Measurements from ENCODE around the gene STXBP1. TPM values are rescaled to one million over a fixed set of nuclear protein-coding genes. Genes with fewer than 3 reads are reported as not detected.
A peak's percentile ranks its signal among the peaks of the same experiment; 100 is the strongest.

STXBP1 gene
- total and polyA plus RNA-seq, 9 of the 15 experiments (the other 6 are each of a cell fraction or from before 2014, with no cell fraction given) = 4.6 to 35.1 (median 9.7) TPM

DNA sequence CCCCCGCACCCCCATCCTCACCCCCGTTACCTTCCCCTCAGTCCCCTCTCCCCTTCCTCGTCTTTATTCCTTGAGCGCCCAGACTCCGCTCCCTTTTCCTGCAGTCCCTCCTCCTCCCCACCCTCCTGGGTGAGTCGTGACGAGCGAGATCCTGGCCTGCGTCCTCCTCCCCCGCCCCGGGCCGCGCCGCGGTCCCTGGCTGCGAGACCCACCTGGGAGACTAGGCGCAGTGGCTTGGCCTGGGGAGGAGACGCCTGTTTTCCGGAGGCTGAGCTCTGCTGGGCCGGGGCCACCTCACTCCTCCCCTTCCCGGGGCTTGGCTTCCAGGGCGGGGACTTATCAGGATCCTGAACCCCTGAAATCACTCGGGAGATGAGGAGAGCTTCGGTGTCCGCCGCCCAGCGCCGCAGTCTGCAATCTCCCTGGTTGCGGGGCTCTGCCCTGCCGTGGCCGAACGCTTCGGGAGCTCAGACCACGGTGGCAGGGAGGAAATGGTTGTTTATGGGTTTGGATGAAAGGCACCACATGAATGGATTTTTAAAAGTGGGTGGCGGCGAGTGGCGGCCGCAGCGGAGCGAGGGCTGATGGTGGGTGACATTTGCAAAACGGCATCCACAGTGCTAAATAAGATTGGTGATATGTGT is 984 bp downstream of the STXBP1 start (continued):
- TF ChIP-seq ZNF263 (CRISPR knock-in tag; IDR thresholded peaks at IDR 0.05; ENCODE audit: borderline replicate concordance) (peak; percentile 72), TFAM (CRISPR knock-in tag; conservative IDR thresholded peaks at IDR 0.05) (no peak), RCOR1 (IDR thresholded peaks at IDR 0.05; ENCODE audit: borderline replicate concordance in 1 of 2, low read depth in 2 of 2, low read length in 2 of 2) (peak in 1 of 2 experiments; percentile 48; a peak in 1 of 4 replicates), HDAC2 (IDR thresholded peaks at IDR 0.05) (no peak), SMARCA5 (IDR thresholded peaks at IDR 0.05) (no peak), MTA2 (IDR thresholded peaks at IDR 0.05; ENCODE audit: low read depth) (no peak), JUND (IDR thresholded peaks at IDR 0.05; ENCODE audit: borderline replicate concordance, low read depth, low read length) (no peak), JUND (tag; IDR thresholded peaks at IDR 0.05; ENCODE audit: borderline replicate concordance, low read depth, low read length) (no peak), TAF15 (IDR thresholded peaks at IDR 0.05; ENCODE audit: low read depth, low read length) (no peak), ZNF76 (CRISPR knock-in tag; IDR thresholded peaks at IDR 0.05; ENCODE audit: borderline replicate concordance) (no peak), BCOR (IDR thresholded peaks at IDR 0.05) (peak; percentile 73), MIER1 (IDR thresholded peaks at IDR 0.05; ENCODE audit: low read depth) (no peak), SRSF7 (optimal IDR thresholded peaks at IDR 0.05; ENCODE audit: low read depth, low read length) (no peak)
- TF ChIP-seq, protein P1, sequence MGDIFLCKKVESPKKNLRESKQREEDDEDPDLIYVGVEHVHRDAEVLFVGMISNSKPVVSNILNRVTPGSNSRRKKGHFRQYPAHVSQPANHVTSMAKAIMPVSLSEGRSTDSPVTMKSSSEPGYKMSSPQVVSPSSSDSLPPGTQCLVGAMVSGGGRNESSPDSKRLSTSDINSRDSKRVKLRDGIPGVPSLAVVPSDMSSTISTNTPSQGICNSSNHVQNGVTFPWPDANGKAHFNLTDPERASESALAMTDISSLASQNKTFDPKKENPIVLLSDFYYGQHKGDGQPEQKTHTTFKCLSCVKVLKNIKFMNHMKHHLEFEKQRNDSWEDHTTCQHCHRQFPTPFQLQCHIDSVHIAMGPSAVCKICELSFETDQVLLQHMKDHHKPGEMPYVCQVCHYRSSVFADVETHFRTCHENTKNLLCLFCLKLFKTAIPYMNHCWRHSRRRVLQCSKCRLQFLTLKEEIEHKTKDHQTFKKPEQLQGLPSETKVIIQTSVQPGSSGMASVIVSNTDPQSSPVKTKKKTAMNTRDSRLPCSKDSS (IDR thresholded peaks at IDR 0.05; ENCODE audit: low read depth, partially characterized antibody) = no peak
- TF ChIP-seq, protein P2, sequence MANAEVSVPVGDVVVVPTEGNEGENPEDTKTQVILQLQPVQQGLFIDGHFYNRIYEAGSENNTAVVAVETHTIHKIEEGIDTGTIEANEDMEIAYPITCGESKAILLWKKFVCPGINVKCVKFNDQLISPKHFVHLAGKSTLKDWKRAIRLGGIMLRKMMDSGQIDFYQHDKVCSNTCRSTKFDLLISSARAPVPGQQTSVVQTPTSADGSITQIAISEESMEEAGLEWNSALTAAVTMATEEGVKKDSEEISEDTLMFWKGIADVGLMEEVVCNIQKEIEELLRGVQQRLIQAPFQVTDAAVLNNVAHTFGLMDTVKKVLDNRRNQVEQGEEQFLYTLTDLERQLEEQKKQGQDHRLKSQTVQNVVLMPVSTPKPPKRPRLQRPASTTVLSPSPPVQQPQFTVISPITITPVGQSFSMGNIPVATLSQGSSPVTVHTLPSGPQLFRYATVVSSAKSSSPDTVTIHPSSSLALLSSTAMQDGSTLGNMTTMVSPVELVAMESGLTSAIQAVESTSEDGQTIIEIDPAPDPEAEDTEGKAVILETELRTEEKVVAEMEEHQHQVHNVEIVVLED (CRISPR knock-in tag; IDR thresholded peaks at IDR 0.05) = no peak

Measured in K562 (cell line).